ENCODE data around the gene HS6ST3.

- TF ChIP-seq POLR2A (IDR thresholded peaks at IDR 0.05; ENCODE audit: low read length) (no peak), GATA1 (IDR thresholded peaks at IDR 0.05; ENCODE audit: low read depth, low read length) (no peak)
Measured at GRCh38 chr13:96837809-96838208, 747.9 kb downstream of the HS6ST3 start.
